Tongue (tissue), 2 donors: ENCODE data around the gene PRSS2. TPM values are rescaled to one million over a fixed set of nuclear protein-coding genes. Genes with fewer than 3 reads are reported as not detected.

Source experiments
- DNase-seq: peaks from one replicate; pipeline ENCODE4 v3.0.0-alpha.2; 2015
- total RNA-seq: library from RNA; depleted of rRNA; stranded (reverse); fragments of >200 nt; gene quantifications from one replicate; pipeline ENCODE4 v1.2.3, GENCODE V29; 2014

Gene PRSS2
- total RNA-seq, 1 donor from 2014 or later = not detected

GRCh38 chr7:142787034-142787768 lies 16.4 kb downstream of the PRSS2 start:
- no peak for DNase-seq

- DNase-seq = no peak
Measured at GRCh38 chr7:142787783-142788182, 17.0 kb downstream of the PRSS2 start.

GRCh38 chr7:142788303-142789289 lies 17.8 kb downstream of the PRSS2 start:
- no peak for DNase-seq

- no peak for DNase-seq
Measured at GRCh38 chr7:142789441-142789840, 18.7 kb downstream of the PRSS2 start.

GRCh38 chr7:142790056-142790455 lies 19.3 kb downstream of the PRSS2 start:
- no peak for DNase-seq

- DNase-seq = no peak
Measured at GRCh38 chr7:142790555-142790954, 19.8 kb downstream of the PRSS2 start.

GRCh38 chr7:142791502-142791901 lies 20.7 kb downstream of the PRSS2 start:
- no peak for DNase-seq

- DNase-seq = no peak
Measured at GRCh38 chr7:142792129-142792528, 21.4 kb downstream of the PRSS2 start.

- DNase-seq = no peak
Measured at GRCh38 chr7:142792593-142792992, 21.8 kb downstream of the PRSS2 start.

GRCh38 chr7:142793156-142793555 lies 22.4 kb downstream of the PRSS2 start:
- no peak for DNase-seq

- DNase-seq = no peak
Measured at GRCh38 chr7:142795339-142795863, 24.6 kb downstream of the PRSS2 start.

- DNase-seq = no peak
Measured at GRCh38 chr7:142796001-142796500, 25.3 kb downstream of the PRSS2 start.

GRCh38 chr7:142796501-142797390 lies 26.0 kb downstream of the PRSS2 start:
- no peak for DNase-seq

- no peak for DNase-seq
Measured at GRCh38 chr7:142797391-142798377, 26.9 kb downstream of the PRSS2 start.

- DNase-seq = no peak
Measured at GRCh38 chr7:142798451-142799436, 28.0 kb downstream of the PRSS2 start.

- DNase-seq = no peak
Measured at GRCh38 chr7:142799437-142799835, 28.7 kb downstream of the PRSS2 start.

- DNase-seq = no peak
Measured at GRCh38 chr7:142800088-142800487, 29.3 kb downstream of the PRSS2 start.

GRCh38 chr7:142800699-142801260 lies 30.0 kb downstream of the PRSS2 start:
- no peak for DNase-seq
